ENCODE measurements around the gene TCF20. TPM values are rescaled to one million over a fixed set of nuclear protein-coding genes. Genes with fewer than 3 reads are reported as not detected.

The TCF20 gene
- 13.6 to 15.1 TPM (median 14.7 TPM) in 5 replicates for total RNA-seq (2022; extraction: Qiagen RNA extraction; ENCODE audit: low read depth)

GRCh38 chr22:42270510-42271190, at the start of gene TCF20:
TCF20 (minus strand) TSS chr22:42270653; CDS start chr22:42215305, 55,348 bp downstream.

Other genes starting within 250 kb of the TCF20 start
- gene NAGA, start 199.8 kb downstream of the TCF20 start, total RNA-seq (2022; extraction: Qiagen RNA extraction; ENCODE audit: low read depth), result 5.6 to 7.6 TPM (median 6.7 TPM) in 5 replicates
- gene PHETA2, start 196.4 kb downstream of the TCF20 start, total RNA-seq (2022; extraction: Qiagen RNA extraction; ENCODE audit: low read depth), result not detected in 5 replicates
- 21.3 to 48.9 TPM (median 42.4 TPM) in 5 replicates for gene SMDT1, start 191.0 kb downstream of the TCF20 start, total RNA-seq (2022; extraction: Qiagen RNA extraction; ENCODE audit: low read depth)
- gene NDUFA6, start 179.9 kb downstream of the TCF20 start, total RNA-seq (2022; extraction: Qiagen RNA extraction; ENCODE audit: low read depth), result 61.9 to 91.1 TPM (median 70.0 TPM) in 5 replicates
- 0.13 to 0.69 TPM (median 0.54 TPM) in 5 replicates for gene CYP2D6, start 139.8 kb downstream of the TCF20 start, total RNA-seq (2022; extraction: Qiagen RNA extraction; ENCODE audit: low read depth)
- not detected in 5 replicates for gene NFAM1, start 161.8 kb upstream of the TCF20 start, total RNA-seq (2022; extraction: Qiagen RNA extraction; ENCODE audit: low read depth)
- 41.6 to 58.7 TPM (median 53.4 TPM) in 5 replicates for gene RRP7A, start 249.1 kb upstream of the TCF20 start, total RNA-seq (2022; extraction: Qiagen RNA extraction; ENCODE audit: low read depth)